SK-N-SH (cell line): ENCODE results near the gene GLB1L3. TPM values are rescaled to one million over a fixed set of nuclear protein-coding genes. Genes with fewer than 3 reads are reported as not detected.

Experiments used
- CTCF ChIA-PET: fragments of 300-600, 350-600 bp; formaldehyde crosslinking; extraction: SDS; loops from one replicate; lab custom pipeline; 2021; lab: Yijun Ruan, JAX
- POLR2A ChIA-PET: fragments of 350-600 bp; sonication (Branson Sonifier 250); formaldehyde crosslinking; extraction: SDS; loops from one replicate; lab custom pipeline; 2020; ENCODE audit warnings: antibody characterized with exemption, inconsistent platforms; lab: Yijun Ruan, JAX
- DNase-seq: peaks from one replicate; pipeline ENCODE4 v3.0.0; 2012
- H2AFZ ChIP-seq: fragments of 200-600 bp; sonication (generic); 2 replicates; pipeline ENCODE4 v1.8.1; 2016; ENCODE audit warnings: antibody characterized with exemption, mild to moderate bottlenecking, low read depth
- H3F3A ChIP-seq: fragments of 200-600 bp; sonication (generic); replicated peaks from 2 replicates; pipeline ENCODE3; 2016; ENCODE audit warnings: antibody characterized with exemption, mild to moderate bottlenecking; ENCODE audit not compliant: insufficient read depth
- H3K27ac ChIP-seq, 2 experiments: fragments of 200-500 bp in 1 of 2; fragments of 200-600 bp in 1 of 2; sonication (Bioruptor generic) in 1 of 2; sonication (generic), shearing (Covaris generic) in 1 of 2; 2 replicates each; pipeline versions ENCODE4 v1.5.1 to v1.6.1; 2014 to 2016; ENCODE audit warnings: low read depth in 2 of 2, inconsistent platforms in 1 of 2, low read length in 1 of 2, mild to moderate bottlenecking in 1 of 2, mixed read lengths in 1 of 2
- H3K27me3 ChIP-seq: fragments of 200-600 bp; sonication (generic), shearing (Covaris generic); 2 replicates; pipeline ENCODE4 v1.6.1; 2016; ENCODE audit warnings: mixed run types; ENCODE audit not compliant: insufficient read depth
- H3K36me3 ChIP-seq, 2 experiments: fragments of 200-500 bp in 1 of 2; fragments of 200-600 bp in 1 of 2; sonication (Bioruptor generic) in 1 of 2; sonication (generic) in 1 of 2; replicated peaks in 1 of 2; 2 replicates each; pipeline versions ENCODE3 to v1.5.1; 2014 to 2016; ENCODE audit warnings: low read length in 1 of 2, mild to moderate bottlenecking in 1 of 2; ENCODE audit not compliant: insufficient read depth in 2 of 2, control insufficient read depth in 1 of 2
- H3K4me1 ChIP-seq, 2 experiments: fragments of 200-500 bp in 1 of 2; fragments of 200-600 bp in 1 of 2; sonication (Bioruptor generic) in 1 of 2; sonication (generic), shearing (Covaris generic) in 1 of 2; 2 replicates each; pipeline versions ENCODE4 v1.5.1 to v1.6.1; 2014 to 2016; ENCODE audit warnings: low read depth in 1 of 2, low read length in 1 of 2, mixed run types in 1 of 2; ENCODE audit not compliant: insufficient read depth in 2 of 2, control insufficient read depth in 1 of 2
- H3K4me2 ChIP-seq: fragments of 200-600 bp; sonication (generic), shearing (Covaris generic); 2 replicates; pipeline ENCODE4 v1.6.1; 2017; ENCODE audit warnings: mixed run types
- H3K4me3 ChIP-seq, 2 experiments: fragments of 200-500 bp in 1 of 2; fragments of 200-600 bp in 1 of 2; sonication (Bioruptor generic) in 1 of 2; sonication (generic), shearing (Covaris generic) in 1 of 2; 2 replicates each; pipeline versions ENCODE4 v1.5.1 to v1.8.1; 2014 to 2016; ENCODE audit warnings: low read depth in 2 of 2, inconsistent platforms in 1 of 2, low read length in 1 of 2, mild to moderate bottlenecking in 1 of 2, mixed read lengths in 1 of 2, moderate library complexity in 1 of 2
- H3K79me2 ChIP-seq: fragments of 200-600 bp; sonication (generic); 2 replicates; pipeline ENCODE4 v1.8.1; 2017; ENCODE audit warnings: mild to moderate bottlenecking; ENCODE audit not compliant: insufficient read depth
- H3K9ac ChIP-seq: fragments of 200-600 bp; sonication (generic); 2 replicates; pipeline ENCODE4 v1.6.1; 2017; ENCODE audit warnings: mixed run types
- H3K9me2 ChIP-seq: fragments of 200-600 bp; sonication (generic); 2 replicates; pipeline ENCODE4 v1.6.1; 2017; ENCODE audit warnings: mixed run types
- H3K9me3 ChIP-seq: fragments of 200-600 bp; sonication (generic); 2 replicates; pipeline ENCODE4 v1.6.1; 2017; ENCODE audit warnings: mixed run types, mild to moderate bottlenecking, moderate library complexity
- H4K20me1 ChIP-seq: fragments of 200-600 bp; sonication (generic); 2 replicates; pipeline ENCODE4 v1.6.1; 2017; ENCODE audit warnings: mild to moderate bottlenecking, mixed run types; ENCODE audit not compliant: insufficient read depth
- CHD2 ChIP-seq: fragments of 150-350 bp; IDR thresholded peaks from 2 replicates; pipeline ENCODE4 v1.6.1; 2018; ENCODE audit warnings: low read length; ENCODE audit not compliant: partially characterized antibody
- NFIC ChIP-seq: IDR thresholded peaks from 2 replicates; pipeline ENCODE4 v1.4.0; 2012; ENCODE audit warnings: borderline replicate concordance
- NRF1 ChIP-seq: IDR thresholded peaks from 2 replicates; pipeline ENCODE4 v1.6.1; 2012; ENCODE audit warnings: low read depth, mild to moderate bottlenecking, low read length
- POLR2AphosphoS5 ChIP-seq: IDR thresholded peaks from 2 replicates; pipeline ENCODE4 v1.6.1; 2012; ENCODE audit warnings: low read depth, low read length
- RAD21 ChIP-seq: IDR thresholded peaks from 2 replicates; pipeline ENCODE4 v1.6.1; 2012; ENCODE audit warnings: mild to moderate bottlenecking, low read length
- SIN3A ChIP-seq: IDR thresholded peaks from 2 replicates; pipeline ENCODE4 v1.6.1; 2012; ENCODE audit warnings: low read depth, mild to moderate bottlenecking, low read length, moderate library complexity, borderline replicate concordance
- WGBS: methylation state at CpG from one replicate; pipeline ENCODE4 v1.1.6; 2017; ENCODE audit warnings: low lambda C conversion rate; 5-methylcytosine and 5-hydroxymethylcytosine counted together
- polyA plus RNA-seq, 3 experiments: library from polyadenylated mRNA; depleted of rRNA; stranded (reverse); fragments of >200 nt; gene quantifications; 2 replicates each; pipeline ENCODE4 v1.2.3, GENCODE V29; 2012
- TF ChIP-seq, protein P1 (sequence below): IDR thresholded peaks from 2 replicates; pipeline ENCODE4 v1.4.0; 2012; ENCODE audit warnings: low read depth, borderline replicate concordance
- TF ChIP-seq, protein P2 (sequence below): fragments of 150-350 bp; IDR thresholded peaks from 2 replicates; pipeline ENCODE4 v1.6.1; 2016; ENCODE audit warnings: mild to moderate bottlenecking, low read depth, low read length
- TF ChIP-seq, protein P3 (sequence below): fragments of 200-600 bp; sonication (generic); IDR thresholded peaks from 2 replicates; pipeline ENCODE4 v1.6.1; 2017; ENCODE audit warnings: antibody characterized with exemption, mild to moderate bottlenecking, moderate library complexity
- TF ChIP-seq, protein P4 (sequence below): IDR thresholded peaks from 2 replicates; pipeline ENCODE4; 2012

Gene GLB1L3
- polyA plus RNA-seq, 1 of the 3 experiments (the other 2 are of a cell fraction) = not detected

DNA sequence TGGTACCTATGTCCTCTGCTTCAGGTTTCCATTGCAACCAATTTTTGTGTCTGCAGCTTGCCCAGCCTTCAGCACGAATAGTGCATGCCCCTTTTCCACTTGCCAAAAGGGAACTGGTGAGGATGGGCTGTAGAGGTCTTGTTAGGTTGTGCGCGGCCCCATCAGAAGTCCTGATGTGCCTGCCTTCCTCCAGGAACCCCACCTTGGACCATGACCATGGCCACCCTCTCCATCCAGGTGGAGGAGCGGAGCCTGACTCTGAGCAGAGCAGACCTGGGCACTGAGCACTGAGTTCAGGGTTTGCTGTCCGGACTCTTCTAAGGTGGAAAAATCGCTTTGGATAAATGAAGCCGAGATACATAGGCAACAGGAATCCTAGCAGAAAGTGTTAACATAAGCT, 62.5 kb downstream of the GLB1L3 start:
- Histone ChIP-seq H3K79me2 (no peaks in the 10 kb centered on the region), H3K4me1 (no peaks in the 10 kb centered on the region), H3K9me3 (no peaks in the 10 kb centered on the region), H2AFZ (no peak overlapping the region), H3K9ac (no peak overlapping the region), H3F3A (no peaks in the 10 kb centered on the region), H3K36me3 (no peaks in the 10 kb centered on the region), H3K27me3 (no peaks in the 10 kb centered on the region), H3K27ac (no peak overlapping the region), H3K4me2 (no peak overlapping the region), H3K9me2 (no peaks in the 10 kb centered on the region), H4K20me1 (no peaks in the 10 kb centered on the region), H3K4me3 (no peak overlapping the region)
- 63% methylated on average over 7 of the region's 7 CpGs for WGBS
- POLR2A ChIA-PET = no interaction called here
- DNase-seq = no peak
- TF ChIP-seq, protein P1, sequence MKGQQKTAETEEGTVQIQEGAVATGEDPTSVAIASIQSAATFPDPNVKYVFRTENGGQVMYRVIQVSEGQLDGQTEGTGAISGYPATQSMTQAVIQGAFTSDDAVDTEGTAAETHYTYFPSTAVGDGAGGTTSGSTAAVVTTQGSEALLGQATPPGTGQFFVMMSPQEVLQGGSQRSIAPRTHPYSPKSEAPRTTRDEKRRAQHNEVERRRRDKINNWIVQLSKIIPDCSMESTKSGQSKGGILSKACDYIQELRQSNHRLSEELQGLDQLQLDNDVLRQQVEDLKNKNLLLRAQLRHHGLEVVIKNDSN = no peak
- TF ChIP-seq, protein P2, sequence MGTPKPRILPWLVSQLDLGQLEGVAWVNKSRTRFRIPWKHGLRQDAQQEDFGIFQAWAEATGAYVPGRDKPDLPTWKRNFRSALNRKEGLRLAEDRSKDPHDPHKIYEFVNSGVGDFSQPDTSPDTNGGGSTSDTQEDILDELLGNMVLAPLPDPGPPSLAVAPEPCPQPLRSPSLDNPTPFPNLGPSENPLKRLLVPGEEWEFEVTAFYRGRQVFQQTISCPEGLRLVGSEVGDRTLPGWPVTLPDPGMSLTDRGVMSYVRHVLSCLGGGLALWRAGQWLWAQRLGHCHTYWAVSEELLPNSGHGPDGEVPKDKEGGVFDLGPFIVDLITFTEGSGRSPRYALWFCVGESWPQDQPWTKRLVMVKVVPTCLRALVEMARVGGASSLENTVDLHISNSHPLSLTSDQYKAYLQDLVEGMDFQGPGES = no peak
- TF ChIP-seq, protein P3, sequence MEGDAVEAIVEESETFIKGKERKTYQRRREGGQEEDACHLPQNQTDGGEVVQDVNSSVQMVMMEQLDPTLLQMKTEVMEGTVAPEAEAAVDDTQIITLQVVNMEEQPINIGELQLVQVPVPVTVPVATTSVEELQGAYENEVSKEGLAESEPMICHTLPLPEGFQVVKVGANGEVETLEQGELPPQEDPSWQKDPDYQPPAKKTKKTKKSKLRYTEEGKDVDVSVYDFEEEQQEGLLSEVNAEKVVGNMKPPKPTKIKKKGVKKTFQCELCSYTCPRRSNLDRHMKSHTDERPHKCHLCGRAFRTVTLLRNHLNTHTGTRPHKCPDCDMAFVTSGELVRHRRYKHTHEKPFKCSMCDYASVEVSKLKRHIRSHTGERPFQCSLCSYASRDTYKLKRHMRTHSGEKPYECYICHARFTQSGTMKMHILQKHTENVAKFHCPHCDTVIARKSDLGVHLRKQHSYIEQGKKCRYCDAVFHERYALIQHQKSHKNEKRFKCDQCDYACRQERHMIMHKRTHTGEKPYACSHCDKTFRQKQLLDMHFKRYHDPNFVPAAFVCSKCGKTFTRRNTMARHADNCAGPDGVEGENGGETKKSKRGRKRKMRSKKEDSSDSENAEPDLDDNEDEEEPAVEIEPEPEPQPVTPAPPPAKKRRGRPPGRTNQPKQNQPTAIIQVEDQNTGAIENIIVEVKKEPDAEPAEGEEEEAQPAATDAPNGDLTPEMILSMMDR = no peak
- TF ChIP-seq, protein P4, sequence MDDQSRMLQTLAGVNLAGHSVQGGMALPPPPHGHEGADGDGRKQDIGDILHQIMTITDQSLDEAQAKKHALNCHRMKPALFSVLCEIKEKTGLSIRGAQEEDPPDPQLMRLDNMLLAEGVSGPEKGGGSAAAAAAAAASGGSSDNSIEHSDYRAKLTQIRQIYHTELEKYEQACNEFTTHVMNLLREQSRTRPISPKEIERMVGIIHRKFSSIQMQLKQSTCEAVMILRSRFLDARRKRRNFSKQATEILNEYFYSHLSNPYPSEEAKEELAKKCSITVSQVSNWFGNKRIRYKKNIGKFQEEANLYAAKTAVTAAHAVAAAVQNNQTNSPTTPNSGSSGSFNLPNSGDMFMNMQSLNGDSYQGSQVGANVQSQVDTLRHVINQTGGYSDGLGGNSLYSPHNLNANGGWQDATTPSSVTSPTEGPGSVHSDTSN = no peak
- CTCF ChIA-PET = no interaction called here

DNA sequence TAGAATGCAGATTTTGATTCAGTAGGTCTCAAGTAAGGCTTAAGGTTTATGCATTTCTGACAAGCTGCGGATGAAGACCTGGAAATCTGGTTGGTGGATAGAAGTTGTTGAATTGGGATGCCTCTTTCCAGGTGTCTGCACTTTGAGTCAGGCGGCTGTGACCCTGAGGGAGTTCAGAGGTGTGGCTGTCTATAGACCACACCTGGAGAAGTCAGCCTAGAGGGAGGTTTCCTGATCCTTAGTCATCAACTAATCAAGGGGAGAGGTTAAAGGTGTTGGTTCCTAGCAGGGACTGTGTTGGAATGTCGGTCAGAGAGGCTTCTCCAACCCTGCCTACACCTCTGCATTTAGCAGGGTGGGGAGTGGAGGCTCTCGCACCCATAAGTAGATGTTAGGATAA, 63.6 kb downstream of the GLB1L3 start:
- no peaks in the 10 kb centered on the region for H3K4me1 ChIP-seq
- H3F3A ChIP-seq = no peaks in the 10 kb centered on the region
- no peak overlapping the region for H3K4me3 ChIP-seq
- no peaks in the 10 kb centered on the region for H4K20me1 ChIP-seq
- no peaks in the 10 kb centered on the region for H3K27me3 ChIP-seq
- WGBS = 68% methylated on average over 4 of the region's 4 CpGs
- H3K4me2 ChIP-seq = no peak overlapping the region
- H3K79me2 ChIP-seq = no peaks in the 10 kb centered on the region
- DNase-seq = no peak
- ChIA-PET POLR2A (no interaction called here), CTCF (no interaction called here)
- no peak overlapping the region for H2AFZ ChIP-seq
- no peak overlapping the region for H3K9ac ChIP-seq
- no peaks in the 10 kb centered on the region for H3K9me3 ChIP-seq
- H3K27ac ChIP-seq = no peak overlapping the region
- TF ChIP-seq SIN3A (no peak), CHD2 (no peak), RAD21 (no peak), NRF1 (no peak), NFIC (no peak), POLR2AphosphoS5 (no peak)
- no peaks in the 10 kb centered on the region for H3K9me2 ChIP-seq
- H3K36me3 ChIP-seq = no peaks in the 10 kb centered on the region
